ENCODE data around the gene TMEM190.

Gene TMEM190

GRCh38 chr19:55372316-55373081 is 4.1 kb upstream of the TMEM190 start:
- peak; percentile 69 for ATAC-seq

GRCh38 chr19:55373306-55373992 is 3.2 kb upstream of the TMEM190 start:
- ATAC-seq (no peak), DNase-seq (no peak)

More at GRCh38 chr19:55372316-55373081, 4.1 kb upstream of the TMEM190 start:
- peak; percentile 65 for DNase-seq

- DNase-seq (no peak), ATAC-seq (no peak)
Measured at GRCh38 chr19:55373993-55374757, 2.5 kb upstream of the TMEM190 start.

- DNase-seq (no peak), ATAC-seq (no peak)
Measured at GRCh38 chr19:55377356-55378131, 918 bp downstream of the TMEM190 start.

- DNase-seq (no peak), ATAC-seq (no peak)
Measured at GRCh38 chr19:55379174-55379573, 2.5 kb downstream of the TMEM190 start.

DNA sequence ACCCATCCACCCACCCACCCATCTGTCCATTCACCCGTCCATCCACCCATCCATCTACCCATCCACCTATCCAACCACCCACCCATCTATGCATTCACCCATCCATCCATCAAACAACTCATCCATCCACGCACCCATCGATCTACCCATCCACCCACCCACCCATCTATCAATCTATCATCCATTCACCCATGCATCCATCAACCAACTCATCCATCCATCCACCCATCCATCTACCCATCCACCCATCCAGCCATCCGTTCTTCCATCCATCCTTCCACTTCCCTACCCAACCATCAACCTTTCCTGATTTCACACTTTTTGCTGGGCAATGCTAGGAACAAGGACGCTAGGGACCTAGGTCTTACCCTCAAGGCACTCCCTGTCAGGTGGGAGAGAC is 5.4 kb downstream of the TMEM190 start:
- DNase-seq (no peak), ATAC-seq (no peak)

- no peak for DNase-seq
- no peak for ATAC-seq
Measured at GRCh38 chr19:55382522-55383054, 6.0 kb downstream of the TMEM190 start.

DNA sequence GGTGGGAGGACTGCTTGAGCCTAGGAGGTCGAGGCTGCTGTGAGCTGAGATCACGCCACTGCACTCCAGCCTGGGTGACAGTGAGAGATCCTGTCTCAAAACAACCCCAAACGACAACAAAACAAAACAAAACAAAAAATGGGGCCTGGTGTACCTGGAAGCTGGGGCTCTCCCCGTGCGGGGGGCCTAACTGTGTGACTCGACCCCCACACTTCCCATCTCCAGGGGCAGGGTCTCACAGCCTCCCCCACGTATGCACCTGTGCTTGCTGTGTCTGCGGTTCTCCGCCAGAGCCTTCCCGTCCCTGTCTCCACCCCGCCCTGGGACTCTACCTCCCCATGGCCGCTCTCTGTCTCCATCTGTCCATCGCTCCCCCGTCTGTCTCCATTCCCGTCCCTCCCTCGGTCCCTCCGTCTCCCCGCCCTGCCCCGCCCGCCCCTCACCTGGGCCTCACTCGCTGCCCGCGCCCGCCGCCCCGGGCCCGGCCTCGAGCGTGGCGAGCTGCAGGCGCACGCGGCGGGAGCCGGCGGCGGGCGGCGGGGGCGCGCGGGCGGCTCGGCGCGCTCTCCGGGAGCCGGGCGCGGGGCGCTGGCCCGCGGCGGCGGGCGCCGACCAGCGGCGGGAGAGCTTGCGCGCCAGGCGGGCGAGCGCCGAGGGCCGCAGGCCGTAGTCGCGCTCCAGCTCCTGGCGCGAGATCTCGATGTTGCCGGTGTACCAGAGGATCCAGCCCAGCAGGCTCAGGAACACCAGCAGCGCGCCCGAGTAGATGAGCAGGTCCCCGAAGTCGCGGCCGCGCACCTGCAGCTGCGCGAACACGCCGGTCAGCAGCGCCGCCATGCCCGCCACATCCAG is 6.9 kb downstream of the TMEM190 start:
- ATAC-seq: peak; percentile 12
- peak; percentile 62 for DNase-seq

- DNase-seq: peak; percentile 64
- peak; percentile 4 for ATAC-seq
Measured at GRCh38 chr19:55384131-55384919, 7.7 kb downstream of the TMEM190 start, which contains the start of gene TMEM238. Gene TMEM238, minus strand, starts transcription at chr19:55384292. Its CDS starts 33 bp downstream, at chr19:55384259.

DNA sequence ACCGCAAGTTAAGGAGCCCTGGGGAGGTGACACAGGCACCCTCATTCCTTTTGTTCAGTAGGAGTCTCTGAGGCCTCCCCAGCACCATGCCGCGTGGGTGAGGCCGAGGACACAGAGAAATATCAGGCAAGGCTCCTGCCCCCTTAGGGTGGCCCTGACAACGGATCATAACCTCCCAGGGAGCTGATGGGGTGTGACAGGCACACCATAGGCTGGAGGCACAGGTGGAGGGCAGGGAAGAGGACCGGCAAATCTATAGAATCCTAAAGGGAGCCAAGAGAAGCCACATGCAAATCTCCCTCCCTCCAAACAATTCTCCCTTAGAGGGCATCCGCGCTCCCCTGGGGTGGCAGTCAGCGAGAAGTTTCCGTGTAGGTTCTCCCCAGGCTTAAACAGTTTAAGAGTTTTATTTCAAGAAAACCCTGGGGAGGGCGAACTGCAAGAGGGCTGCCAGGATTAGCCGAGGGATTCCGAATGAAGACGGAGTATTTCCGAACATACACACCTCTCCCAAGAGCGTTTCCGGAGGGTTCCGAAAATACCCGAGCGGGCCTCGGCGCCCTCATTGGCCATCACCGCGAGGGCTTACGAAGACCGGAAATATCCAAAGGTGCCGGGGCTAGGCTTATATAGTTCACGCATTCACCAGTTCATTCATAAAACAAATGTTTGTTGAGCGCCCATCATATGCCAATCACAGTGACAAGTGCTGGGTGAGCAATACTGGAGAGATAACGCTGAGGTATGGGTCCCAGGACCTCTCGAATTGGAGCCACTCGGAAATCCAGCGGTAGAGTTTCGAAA is 8.5 kb downstream of the TMEM190 start:
- DNase-seq: peak; percentile 96
- ATAC-seq: peak; percentile 81

DNA sequence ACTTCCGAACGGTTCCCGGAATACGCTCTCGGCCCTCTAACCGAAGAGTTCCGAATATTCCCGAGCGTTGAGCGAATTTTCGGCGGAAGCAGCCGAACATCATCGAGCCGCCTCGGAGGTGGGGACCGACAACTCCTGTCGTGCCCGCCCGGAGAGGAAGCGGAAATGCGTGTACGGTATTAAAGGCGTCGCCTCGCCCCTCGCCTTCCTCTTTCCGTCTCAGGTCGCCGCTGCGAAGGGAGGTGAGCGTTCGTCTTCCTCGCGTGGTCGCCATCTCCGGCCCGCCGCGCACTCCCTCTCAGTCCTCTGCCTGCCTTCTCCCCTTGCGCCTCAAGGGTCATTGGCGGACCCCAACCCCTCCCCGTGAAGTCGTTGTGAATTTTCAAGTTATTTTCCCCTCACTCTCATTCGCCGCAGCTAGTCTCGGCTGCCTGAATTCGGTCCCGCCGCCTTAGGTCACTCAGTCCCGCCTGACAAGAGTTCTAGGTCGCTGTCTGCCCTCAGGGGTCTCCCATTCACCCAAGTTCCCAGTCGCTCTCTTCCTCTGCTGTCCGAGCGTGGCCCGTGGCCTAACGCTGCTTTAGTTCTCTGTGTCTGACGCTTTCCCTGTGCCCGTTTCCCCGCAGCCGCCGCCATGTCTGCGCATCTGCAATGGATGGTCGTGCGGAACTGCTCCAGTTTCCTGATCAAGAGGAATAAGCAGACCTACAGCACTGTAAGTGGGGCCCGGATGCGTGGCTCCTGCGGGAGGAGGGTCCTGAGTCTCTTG is 9.3 kb downstream of the TMEM190 start, which contains the start of gene RPL28:
RPL28 (plus strand) TSS at position 209 of the 769 bp plus-strand sequence; CDS start at position 635, 426 bp downstream.
- peak; percentile 63 for ATAC-seq

DNA sequence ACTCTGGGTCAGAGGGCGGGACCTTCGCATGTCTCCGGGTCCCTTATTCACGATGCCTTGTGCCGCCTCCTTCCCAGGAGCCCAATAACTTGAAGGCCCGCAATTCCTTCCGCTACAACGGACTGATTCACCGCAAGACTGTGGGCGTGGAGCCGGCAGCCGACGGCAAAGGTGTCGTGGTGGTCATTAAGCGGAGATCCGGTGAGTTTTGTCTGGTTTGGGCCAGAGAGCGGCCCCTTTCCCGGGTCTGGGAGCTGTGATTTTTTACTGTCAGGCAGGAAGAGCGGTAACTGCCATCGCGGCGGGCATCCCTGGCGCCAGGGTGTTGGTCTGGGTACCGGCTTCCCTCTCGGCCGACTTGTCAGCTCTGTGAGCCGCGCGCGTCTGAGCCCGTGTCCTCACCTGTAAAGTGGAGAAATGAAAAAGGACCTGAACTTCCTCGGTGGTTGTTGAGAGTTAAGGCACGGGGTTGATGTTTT is 9.9 kb downstream of the TMEM190 start:
- no peak for DNase-seq
- no peak for ATAC-seq

More for the DNA sequence above, 9.3 kb downstream of the TMEM190 start, which contains the start of gene RPL28:
- peak; percentile 98 for DNase-seq

DNA sequence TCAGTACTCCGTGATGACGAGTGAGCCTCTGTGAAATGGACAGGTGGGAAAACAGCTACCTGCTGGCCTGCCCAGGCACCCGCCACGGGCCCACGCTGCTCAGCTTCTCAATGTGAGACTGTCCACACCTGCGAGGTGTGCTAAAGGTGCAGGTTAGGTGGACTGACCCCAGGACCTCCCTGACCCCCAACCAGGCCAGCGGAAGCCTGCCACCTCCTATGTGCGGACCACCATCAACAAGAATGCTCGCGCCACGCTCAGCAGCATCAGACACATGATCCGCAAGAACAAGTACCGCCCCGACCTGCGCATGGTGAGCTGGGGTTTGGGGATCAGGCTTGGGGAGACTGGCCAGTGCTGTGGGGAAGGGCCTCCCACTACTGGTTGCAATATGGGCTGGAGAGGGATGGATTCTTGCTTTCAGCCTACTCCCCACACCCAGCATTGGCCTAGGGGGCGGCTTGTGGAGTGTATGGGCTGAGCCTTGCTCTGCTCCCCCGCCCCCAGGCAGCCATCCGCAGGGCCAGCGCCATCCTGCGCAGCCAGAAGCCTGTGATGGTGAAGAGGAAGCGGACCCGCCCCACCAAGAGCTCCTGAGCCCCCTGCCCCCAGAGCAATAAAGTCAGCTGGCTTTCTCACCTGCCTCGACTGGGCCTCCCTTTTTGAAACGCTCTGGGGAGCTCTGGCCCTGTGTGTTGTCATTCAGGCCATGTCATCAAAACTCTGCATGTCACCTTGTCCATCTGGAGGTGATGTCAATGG is 11.3 kb downstream of the TMEM190 start:
- ATAC-seq (no peak), DNase-seq (no peak)

DNA sequence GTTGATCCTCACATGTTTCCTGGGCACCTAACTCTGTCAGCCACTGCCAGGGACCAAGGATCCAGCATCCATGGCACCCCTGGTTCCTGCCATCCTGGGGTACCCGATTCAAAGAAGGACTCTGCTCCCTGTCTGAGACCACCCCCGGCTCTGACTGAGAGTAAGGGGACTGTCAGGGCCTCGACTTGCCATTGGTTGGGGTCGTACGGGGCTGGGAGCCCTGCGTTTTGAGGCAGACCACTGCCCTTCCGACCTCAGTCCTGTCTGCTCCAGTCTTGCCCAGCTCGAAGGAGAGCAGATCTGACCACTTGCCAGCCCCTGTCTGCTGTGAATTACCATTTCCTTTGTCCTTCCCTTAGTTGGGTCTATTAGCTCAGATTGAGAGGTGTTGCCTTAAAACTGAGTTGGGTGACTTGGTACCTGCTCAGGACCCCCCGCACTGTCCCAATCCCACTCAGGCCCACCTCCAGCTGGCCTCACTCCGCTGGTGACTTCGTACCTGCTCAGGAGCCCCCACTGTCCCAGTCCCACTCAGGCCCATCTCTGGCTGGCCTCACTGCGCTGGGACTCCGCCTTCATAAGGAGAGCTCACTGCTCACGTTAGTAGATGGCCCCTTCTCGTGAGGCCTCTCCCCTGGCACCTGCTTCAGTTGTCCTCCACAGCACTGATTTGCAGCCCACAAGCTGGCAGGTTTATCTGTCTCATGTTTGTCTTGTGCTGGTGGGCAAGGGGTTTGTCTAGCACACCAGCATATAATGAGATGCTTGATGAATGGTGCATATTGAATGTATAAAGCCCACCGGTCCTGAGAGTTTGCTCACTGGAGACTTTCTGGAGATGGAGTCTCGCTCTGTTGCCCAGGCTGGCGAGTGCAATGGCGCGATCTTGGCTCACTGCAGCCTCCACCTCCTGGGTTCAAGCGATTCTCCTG is 13.0 kb downstream of the TMEM190 start:
- no peak for DNase-seq
- no peak for ATAC-seq

- DNase-seq (no peak), ATAC-seq (no peak)
Measured at GRCh38 chr19:55390461-55390880, 13.8 kb downstream of the TMEM190 start.

DNA sequence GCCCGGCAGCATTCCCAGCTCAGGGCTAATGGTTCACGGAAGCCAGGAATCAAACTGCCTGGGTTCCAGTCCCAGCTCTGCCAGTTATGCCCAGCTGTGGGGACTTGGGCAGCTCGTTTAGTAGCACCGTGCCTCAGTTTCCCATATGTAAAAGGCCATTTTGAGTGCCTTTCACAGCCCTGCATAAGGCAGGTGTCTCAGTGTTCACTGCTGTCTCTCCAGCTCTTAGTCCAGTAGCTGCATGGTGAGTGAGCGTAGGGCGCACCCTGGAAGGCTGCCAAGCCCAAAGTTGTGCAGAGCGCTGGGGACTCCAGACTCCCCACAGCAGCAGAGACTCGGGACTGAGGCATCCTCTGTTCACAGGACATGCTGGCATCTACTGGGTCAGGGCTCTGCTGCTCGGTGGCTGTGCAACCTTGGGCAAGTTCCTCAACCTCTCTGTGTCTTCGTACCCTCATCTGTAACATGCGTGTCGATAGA is 14.6 kb downstream of the TMEM190 start:
- peak; percentile 32 for ATAC-seq
- DNase-seq: no peak
